HepG2 (cell line): Measurements from ENCODE around the gene SOX12. TPM values are rescaled to one million over a fixed set of nuclear protein-coding genes. Genes with fewer than 3 reads are reported as not detected.

Source experiments
- ARNTL ChIP-seq: sonication (generic); formaldehyde crosslinking; IDR thresholded peaks from 2 replicates; pipeline ENCODE4 v1.4.0; 2020; ENCODE audit warnings: mild to moderate bottlenecking, missing genetic modification reagents
- CHD2 ChIP-seq: IDR thresholded peaks from 2 replicates; pipeline ENCODE4 v1.6.1; 2011; ENCODE audit warnings: low read depth, low read length, improper control_type of control experiment
- MLLT10 ChIP-seq: sonication (generic); formaldehyde crosslinking; IDR thresholded peaks from 2 replicates; pipeline ENCODE4 v1.4.0; 2020; ENCODE audit warnings: missing genetic modification reagents
- RXRB ChIP-seq: IDR thresholded peaks from 2 replicates; pipeline ENCODE4 v1.6.1; 2016; ENCODE audit warnings: borderline replicate concordance, missing genetic modification reagents, missing compliant biosample characterization
- ZBTB3 ChIP-seq: sonication (generic); formaldehyde crosslinking; IDR thresholded peaks from 2 replicates; pipeline ENCODE4 v1.4.0; 2020; ENCODE audit warnings: low read depth, mild to moderate bottlenecking, moderate library complexity, missing genetic modification reagents, borderline replicate concordance
- ZFP82 ChIP-seq: sonication (generic); formaldehyde crosslinking; IDR thresholded peaks from 2 replicates; pipeline ENCODE4 v1.5.1; 2020; ENCODE audit warnings: mild to moderate bottlenecking, missing genetic modification reagents, borderline replicate concordance
- ZKSCAN8 ChIP-seq: IDR thresholded peaks from 2 replicates; pipeline ENCODE4 v1.6.1; 2016; ENCODE audit warnings: borderline replicate concordance, missing genetic modification reagents, missing compliant biosample characterization
- ZNF253 ChIP-seq: sonication (generic); formaldehyde crosslinking; IDR thresholded peaks from 2 replicates; pipeline ENCODE4 v1.8.0; 2022; ENCODE audit warnings: mild to moderate bottlenecking, missing genetic modification reagents, borderline replicate concordance
- ZNF329 ChIP-seq: sonication (generic); formaldehyde crosslinking; IDR thresholded peaks from 2 replicates; pipeline ENCODE4 v1.9.0; 2021; ENCODE audit warnings: low read depth, mild to moderate bottlenecking, missing genetic modification reagents
- ZNF550 ChIP-seq: sonication (generic); formaldehyde crosslinking; IDR thresholded peaks from 2 replicates; pipeline ENCODE4 v1.4.0; 2020; ENCODE audit warnings: mild to moderate bottlenecking, missing genetic modification reagents, borderline replicate concordance
- ZNF556 ChIP-seq: sonication (generic); formaldehyde crosslinking; IDR thresholded peaks from 2 replicates; pipeline ENCODE4 v1.4.0; 2020; ENCODE audit warnings: mild to moderate bottlenecking, missing genetic modification reagents, borderline replicate concordance
- ZNF605 ChIP-seq: sonication (generic); formaldehyde crosslinking; IDR thresholded peaks from 2 replicates; pipeline ENCODE4 v1.8.0; 2022; ENCODE audit warnings: mild to moderate bottlenecking, missing genetic modification reagents
- ZNF644 ChIP-seq: IDR thresholded peaks from 2 replicates; pipeline ENCODE4 v1.6.1; 2016; ENCODE audit warnings: low read depth
- polyA plus RNA-seq, 8 experiments: library from polyadenylated mRNA; depleted of rRNA in 3 of 8; stranded (reverse) in 7 of 8; unstranded in 1 of 8; fragments of >200 nt; fragmentation: Illumina TruSeq in 4 of 8; extraction: Trizol in 4 of 8; gene quantifications; 2 replicates each; pipeline versions ENCODE4 v1.2.1 to v1.2.3, GENCODE V29; 2011 to 2016; ENCODE audit warnings: low read depth in 4 of 8, missing spikeins in 1 of 8, mixed read lengths in 1 of 8; ENCODE audit not compliant: insufficient read depth in 1 of 8
- total RNA-seq, 5 experiments: library from RNA; depleted of rRNA; stranded (reverse); fragments of >200 nt; fragmentation: Illumina TruSeq; extraction: Trizol; gene quantifications; 2 replicates each; pipeline ENCODE4 v1.2.3, GENCODE V29; 2016; ENCODE audit warnings: low read depth in 1 of 5
- TF ChIP-seq, protein P1 (sequence below): sonication (generic); formaldehyde crosslinking; IDR thresholded peaks from 2 replicates; pipeline ENCODE4 v1.4.0; 2020; ENCODE audit warnings: missing genetic modification reagents
- TF ChIP-seq, protein P2 (sequence below): sonication (generic); formaldehyde crosslinking; IDR thresholded peaks from 2 replicates; pipeline ENCODE4 v1.8.0; 2022; ENCODE audit warnings: missing genetic modification reagents, low read depth, mild to moderate bottlenecking, borderline replicate concordance
- TF ChIP-seq, protein P3 (sequence below): sonication (generic); formaldehyde crosslinking; IDR thresholded peaks from 2 replicates; pipeline ENCODE4 v1.4.0; 2020; ENCODE audit warnings: missing genetic modification reagents, borderline replicate concordance
- TF ChIP-seq, protein P4 (sequence below): sonication (generic); formaldehyde crosslinking; IDR thresholded peaks from 2 replicates; pipeline ENCODE4 v1.4.0; 2020; ENCODE audit warnings: low read depth, mild to moderate bottlenecking, missing genetic modification reagents

Gene SOX12
- total and polyA plus RNA-seq, 2 of the 13 experiments (the other 11 are each of a cell fraction or from before 2014, with no cell fraction given), result 10.0 to 18.7 TPM

DNA sequence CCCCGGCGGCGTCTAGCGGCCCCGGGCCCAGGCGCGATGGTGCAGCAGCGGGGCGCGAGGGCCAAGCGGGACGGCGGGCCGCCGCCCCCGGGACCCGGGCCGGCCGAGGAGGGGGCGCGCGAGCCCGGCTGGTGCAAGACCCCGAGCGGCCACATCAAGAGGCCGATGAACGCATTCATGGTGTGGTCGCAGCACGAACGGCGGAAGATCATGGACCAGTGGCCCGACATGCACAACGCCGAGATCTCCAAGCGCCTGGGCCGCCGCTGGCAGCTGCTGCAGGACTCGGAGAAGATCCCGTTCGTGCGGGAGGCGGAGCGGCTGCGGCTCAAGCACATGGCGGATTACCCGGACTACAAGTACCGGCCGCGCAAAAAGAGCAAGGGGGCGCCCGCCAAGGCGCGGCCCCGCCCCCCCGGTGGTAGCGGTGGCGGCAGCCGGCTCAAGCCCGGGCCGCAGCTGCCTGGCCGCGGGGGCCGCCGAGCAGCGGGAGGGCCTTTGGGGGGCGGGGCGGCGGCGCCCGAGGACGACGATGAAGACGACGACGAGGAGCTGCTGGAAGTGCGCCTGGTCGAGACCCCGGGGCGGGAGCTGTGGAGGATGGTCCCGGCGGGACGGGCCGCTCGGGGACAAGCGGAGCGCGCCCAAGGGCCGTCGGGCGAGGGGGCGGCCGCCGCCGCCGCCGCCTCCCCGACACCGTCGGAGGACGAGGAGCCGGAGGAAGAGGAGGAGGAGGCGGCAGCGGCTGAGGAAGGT, 715 bp downstream of the SOX12 start (continued):
- TF ChIP-seq, protein P1, sequence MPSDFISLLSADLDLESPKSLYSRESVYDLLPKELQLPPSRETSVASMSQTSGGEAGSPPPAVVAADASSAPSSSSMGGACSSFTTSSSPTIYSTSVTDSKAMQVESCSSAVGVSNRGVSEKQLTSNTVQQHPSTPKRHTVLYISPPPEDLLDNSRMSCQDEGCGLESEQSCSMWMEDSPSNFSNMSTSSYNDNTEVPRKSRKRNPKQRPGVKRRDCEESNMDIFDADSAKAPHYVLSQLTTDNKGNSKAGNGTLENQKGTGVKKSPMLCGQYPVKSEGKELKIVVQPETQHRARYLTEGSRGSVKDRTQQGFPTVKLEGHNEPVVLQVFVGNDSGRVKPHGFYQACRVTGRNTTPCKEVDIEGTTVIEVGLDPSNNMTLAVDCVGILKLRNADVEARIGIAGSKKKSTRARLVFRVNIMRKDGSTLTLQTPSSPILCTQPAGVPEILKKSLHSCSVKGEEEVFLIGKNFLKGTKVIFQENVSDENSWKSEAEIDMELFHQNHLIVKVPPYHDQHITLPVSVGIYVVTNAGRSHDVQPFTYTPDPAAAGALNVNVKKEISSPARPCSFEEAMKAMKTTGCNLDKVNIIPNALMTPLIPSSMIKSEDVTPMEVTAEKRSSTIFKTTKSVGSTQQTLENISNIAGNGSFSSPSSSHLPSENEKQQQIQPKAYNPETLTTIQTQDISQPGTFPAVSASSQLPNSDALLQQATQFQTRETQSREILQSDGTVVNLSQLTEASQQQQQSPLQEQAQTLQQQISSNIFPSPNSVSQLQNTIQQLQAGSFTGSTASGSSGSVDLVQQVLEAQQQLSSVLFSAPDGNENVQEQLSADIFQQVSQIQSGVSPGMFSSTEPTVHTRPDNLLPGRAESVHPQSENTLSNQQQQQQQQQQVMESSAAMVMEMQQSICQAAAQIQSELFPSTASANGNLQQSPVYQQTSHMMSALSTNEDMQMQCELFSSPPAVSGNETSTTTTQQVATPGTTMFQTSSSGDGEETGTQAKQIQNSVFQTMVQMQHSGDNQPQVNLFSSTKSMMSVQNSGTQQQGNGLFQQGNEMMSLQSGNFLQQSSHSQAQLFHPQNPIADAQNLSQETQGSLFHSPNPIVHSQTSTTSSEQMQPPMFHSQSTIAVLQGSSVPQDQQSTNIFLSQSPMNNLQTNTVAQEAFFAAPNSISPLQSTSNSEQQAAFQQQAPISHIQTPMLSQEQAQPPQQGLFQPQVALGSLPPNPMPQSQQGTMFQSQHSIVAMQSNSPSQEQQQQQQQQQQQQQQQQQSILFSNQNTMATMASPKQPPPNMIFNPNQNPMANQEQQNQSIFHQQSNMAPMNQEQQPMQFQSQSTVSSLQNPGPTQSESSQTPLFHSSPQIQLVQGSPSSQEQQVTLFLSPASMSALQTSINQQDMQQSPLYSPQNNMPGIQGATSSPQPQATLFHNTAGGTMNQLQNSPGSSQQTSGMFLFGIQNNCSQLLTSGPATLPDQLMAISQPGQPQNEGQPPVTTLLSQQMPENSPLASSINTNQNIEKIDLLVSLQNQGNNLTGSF (CRISPR knock-in tag), result no peak
- TF ChIP-seq ZFP82, result no peak
- TF ChIP-seq, protein P2, sequence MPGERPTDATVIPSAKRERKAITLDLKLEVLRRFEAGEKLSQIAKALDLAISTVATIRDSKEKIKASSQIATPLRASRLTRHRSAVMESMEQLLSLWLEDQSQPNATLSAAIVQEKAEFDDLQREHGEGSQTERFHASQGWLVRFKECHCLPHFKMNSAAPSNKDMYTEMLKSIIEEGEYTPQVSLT (CRISPR knock-in tag), result no peak
- TF ChIP-seq ARNTL (CRISPR knock-in tag), result no peak
- no peak for TF ChIP-seq CHD2
- TF ChIP-seq ZBTB3 (CRISPR knock-in tag), result no peak
- no peak for TF ChIP-seq ZNF605 (CRISPR knock-in tag)
- TF ChIP-seq ZNF550 (CRISPR knock-in tag), result no peak
- TF ChIP-seq RXRB (CRISPR knock-in tag), result no peak
- TF ChIP-seq ZNF329 (CRISPR knock-in tag), result no peak
- TF ChIP-seq, protein P3, sequence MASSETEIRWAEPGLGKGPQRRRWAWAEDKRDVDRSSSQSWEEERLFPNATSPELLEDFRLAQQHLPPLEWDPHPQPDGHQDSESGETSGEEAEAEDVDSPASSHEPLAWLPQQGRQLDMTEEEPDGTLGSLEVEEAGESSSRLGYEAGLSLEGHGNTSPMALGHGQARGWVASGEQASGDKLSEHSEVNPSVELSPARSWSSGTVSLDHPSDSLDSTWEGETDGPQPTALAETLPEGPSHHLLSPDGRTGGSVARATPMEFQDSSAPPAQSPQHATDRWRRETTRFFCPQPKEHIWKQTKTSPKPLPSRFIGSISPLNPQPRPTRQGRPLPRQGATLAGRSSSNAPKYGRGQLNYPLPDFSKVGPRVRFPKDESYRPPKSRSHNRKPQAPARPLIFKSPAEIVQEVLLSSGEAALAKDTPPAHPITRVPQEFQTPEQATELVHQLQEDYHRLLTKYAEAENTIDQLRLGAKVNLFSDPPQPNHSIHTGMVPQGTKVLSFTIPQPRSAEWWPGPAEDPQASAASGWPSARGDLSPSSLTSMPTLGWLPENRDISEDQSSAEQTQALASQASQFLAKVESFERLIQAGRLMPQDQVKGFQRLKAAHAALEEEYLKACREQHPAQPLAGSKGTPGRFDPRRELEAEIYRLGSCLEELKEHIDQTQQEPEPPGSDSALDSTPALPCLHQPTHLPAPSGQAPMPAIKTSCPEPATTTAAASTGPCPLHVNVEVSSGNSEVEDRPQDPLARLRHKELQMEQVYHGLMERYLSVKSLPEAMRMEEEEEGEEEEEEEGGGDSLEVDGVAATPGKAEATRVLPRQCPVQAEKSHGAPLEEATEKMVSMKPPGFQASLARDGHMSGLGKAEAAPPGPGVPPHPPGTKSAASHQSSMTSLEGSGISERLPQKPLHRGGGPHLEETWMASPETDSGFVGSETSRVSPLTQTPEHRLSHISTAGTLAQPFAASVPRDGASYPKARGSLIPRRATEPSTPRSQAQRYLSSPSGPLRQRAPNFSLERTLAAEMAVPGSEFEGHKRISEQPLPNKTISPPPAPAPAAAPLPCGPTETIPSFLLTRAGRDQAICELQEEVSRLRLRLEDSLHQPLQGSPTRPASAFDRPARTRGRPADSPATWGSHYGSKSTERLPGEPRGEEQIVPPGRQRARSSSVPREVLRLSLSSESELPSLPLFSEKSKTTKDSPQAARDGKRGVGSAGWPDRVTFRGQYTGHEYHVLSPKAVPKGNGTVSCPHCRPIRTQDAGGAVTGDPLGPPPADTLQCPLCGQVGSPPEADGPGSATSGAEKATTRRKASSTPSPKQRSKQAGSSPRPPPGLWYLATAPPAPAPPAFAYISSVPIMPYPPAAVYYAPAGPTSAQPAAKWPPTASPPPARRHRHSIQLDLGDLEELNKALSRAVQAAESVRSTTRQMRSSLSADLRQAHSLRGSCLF (CRISPR knock-in tag), result no peak
- TF ChIP-seq ZNF253 (CRISPR knock-in tag), result no peak
- TF ChIP-seq, protein P4, sequence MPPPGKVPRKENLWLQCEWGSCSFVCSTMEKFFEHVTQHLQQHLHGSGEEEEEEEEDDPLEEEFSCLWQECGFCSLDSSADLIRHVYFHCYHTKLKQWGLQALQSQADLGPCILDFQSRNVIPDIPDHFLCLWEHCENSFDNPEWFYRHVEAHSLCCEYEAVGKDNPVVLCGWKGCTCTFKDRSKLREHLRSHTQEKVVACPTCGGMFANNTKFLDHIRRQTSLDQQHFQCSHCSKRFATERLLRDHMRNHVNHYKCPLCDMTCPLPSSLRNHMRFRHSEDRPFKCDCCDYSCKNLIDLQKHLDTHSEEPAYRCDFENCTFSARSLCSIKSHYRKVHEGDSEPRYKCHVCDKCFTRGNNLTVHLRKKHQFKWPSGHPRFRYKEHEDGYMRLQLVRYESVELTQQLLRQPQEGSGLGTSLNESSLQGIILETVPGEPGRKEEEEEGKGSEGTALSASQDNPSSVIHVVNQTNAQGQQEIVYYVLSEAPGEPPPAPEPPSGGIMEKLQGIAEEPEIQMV (CRISPR knock-in tag), result 0 out of 2 replicates have a peak, but pooled peaks have one; percentile 3
- TF ChIP-seq ZNF644 (CRISPR knock-in tag), result no peak
- no peak for TF ChIP-seq MLLT10
- no peak for TF ChIP-seq ZNF556
- no peak for TF ChIP-seq ZKSCAN8
